Hematopoietic multipotent progenitor cell treated with erythropoietin and hydrocortisone succinate and interleukin-3 and kit ligand, for 15 days (in vitro differentiated cells): ENCODE data around the gene SCRN2.

Experiments used
- DNase-seq: peaks from one replicate; pipeline ENCODE4 v3.0.0-alpha.2; 2015; ENCODE audit warnings: low spot score

Gene SCRN2

DNA sequence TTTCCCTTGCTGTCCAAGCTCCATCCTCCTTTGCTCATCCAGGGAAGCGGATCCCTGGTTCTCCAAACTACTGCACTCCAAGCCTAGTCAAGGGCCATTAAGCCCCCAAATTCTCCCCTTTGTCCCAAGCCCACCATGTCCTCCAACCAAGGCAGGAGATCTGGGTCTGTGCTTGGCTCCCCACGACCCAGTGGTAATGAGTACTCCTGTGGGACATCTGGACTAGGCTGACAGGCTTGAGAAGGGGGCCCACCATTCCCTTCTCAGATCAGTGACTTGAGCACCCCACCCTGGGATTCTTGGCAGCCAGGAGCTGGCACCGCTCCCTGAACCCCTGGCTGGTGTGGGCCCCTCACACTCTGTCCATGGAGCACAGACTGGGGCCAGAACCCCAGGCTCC is 36.6 kb downstream of the SCRN2 start:
- DNase-seq = no peak

- no peak for DNase-seq
Observed at GRCh38 chr17:47803751-47804150, 37.3 kb downstream of the SCRN2 start.

- DNase-seq = no peak
Observed at GRCh38 chr17:47803201-47803600, 37.9 kb downstream of the SCRN2 start.

DNA sequence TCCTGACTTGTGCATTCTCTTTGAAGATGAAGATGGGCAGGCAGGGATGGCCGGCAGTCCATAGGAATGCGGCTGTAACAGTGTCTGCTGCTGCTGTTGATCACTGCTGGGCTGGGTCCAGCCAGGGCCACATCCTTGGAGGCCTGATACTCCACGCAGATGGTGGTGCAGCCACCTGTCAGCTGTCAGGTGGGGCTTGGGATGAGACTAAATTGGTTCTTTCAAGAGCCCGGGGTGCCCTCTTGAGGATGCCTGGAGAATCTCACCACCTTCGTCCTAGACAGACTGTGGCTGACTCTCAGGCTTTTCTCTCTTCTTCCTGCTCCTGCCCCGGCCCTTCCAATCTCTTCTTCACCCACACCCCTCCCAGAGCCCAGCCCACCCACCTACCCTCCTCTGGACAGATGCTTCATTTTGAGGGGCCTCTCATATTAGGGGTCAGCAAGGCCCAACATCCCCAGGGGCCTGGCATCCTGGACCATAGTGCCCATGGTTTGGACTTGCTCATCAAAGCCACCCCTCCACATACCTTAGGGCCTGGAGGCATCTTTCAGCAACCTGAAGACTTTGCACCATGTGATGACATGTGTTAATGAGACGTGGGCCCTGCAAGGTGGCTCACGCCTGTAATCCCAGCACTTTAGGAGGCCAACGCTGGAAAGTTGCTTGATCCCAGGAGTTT is 38.6 kb downstream of the SCRN2 start:
- DNase-seq = peak; percentile 57

DNA sequence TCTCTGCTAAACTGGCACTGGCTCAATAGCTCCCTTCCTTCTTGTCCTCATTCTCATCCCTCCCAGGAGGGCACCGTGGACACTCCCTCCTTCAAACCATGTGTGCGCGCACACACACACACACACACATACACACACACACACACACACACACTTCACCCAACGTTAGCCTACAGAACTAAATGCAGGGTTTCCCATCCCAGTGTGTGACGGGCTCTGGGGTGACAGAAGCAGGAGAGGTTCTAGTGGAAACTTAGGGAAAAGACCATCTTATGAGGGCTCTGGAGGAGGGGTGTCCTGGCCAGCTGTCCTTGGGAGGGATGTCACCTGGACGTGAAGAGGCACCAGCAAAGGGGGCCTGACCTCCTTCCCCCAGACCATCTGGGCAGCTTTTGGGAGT is 39.2 kb downstream of the SCRN2 start:
- no peak for DNase-seq

DNA sequence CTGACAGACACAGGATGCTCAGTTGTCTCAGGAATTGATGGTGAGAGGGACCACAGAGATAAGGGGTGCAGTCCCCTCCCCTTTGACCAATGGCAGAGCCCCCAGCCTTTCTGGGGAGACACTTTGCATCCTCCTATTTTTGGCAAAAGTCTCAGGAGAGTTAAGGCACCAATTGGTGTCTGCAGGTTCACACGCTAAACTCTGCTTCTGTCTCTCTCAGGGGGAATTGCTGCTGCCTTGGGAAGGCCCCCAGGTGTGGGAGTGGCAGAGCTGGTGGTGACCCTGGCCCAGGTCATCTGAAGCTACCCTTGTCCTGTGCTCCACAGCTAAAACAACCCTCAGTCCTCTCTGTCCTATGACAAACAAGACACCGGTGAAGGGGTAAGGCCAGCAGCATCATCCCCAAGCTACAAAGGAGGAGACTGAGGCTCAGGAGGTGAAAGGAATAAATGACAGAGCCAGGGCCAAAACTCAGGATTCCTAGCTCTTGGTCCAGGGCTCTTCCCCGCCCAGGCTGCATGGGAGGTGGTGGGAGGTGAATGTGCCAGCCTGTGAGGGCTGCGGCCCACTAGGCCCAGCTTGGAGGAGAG is 39.8 kb downstream of the SCRN2 start:
- no peak for DNase-seq

DNA sequence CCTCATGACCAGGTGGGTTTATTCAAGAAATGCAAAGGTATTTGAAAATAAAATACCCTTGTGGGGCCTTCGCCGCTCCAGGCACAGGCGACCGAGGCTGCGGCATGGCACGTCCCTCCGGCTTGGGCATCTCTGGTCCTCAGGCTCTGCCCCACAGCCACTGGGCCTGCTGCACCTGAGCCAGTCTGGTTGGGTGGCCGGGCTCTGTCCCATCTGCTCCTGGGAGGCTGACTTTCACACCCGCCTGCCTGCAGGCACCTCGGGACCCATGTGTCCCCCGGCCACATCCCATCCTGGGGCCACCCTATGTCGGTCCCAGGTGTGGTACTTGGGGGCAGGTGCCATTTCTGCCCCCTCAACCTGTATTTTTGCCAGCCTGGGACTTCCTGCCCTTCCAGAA is 40.4 kb downstream of the SCRN2 start:
- DNase-seq = no peak

DNA sequence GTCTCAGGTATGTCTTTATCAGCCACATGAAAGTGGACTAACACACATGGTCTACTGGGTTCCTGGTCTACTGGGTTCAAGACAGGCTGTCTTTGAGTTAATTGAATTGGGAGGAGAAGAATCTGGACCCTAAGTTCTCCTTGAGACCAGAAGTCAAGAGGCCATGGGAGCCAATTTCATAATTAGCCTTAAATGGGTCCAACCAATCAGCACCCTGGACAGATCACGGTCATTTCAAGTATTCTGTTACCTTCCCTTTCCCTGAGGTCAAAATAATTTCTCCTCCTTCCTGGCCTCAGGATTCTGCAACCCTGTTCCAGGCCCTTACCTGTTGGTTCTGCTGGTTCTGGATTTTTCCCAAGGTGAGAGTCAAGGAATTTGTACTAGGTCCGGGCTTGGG is 43.3 kb downstream of the SCRN2 start:
- DNase-seq = no peak

DNA sequence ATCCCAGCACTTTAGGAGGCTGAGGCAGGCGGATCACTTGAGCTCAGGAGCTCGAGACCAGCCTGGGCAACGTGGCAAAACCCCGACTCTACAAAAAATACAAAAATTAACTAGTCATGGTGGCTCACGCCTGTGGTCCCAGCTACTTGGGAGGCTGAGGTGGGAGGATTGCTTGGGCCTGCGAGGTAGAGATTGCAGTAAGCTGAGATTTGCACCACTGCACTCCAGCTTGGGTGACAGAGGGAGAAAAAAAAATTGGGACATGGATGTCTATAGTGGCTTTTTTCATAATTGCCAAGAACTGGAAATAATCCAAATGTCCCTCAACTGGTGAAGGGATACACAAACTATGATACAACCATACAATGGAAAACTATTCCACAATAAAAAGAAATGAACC is 48.1 kb downstream of the SCRN2 start:
- DNase-seq = no peak

GRCh38 chr17:47792457-47792856 is 48.6 kb downstream of the SCRN2 start:
- DNase-seq = no peak

DNA sequence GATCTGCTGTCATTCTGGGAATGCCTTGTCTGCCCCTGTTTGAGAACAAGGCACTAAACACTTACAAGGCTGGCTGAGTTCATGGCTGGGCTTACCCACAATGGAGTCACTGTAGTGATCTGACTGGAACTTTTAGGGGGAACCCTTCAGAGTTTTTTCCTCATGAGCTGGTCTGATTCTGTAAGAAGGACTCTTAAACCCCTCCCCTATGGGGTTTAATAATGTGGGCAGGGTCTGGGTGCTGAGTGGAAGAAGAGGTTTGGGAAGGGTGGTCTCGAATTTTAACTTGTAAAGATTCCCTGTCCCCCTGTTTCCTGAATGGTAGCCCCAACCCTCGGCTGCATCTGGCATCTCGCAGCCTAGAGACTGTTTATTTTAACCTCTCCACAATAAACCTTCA is 50.0 kb downstream of the SCRN2 start:
- no peak for DNase-seq

GRCh38 chr17:47789611-47790561 is 51.2 kb downstream of the SCRN2 start:
- DNase-seq = no peak
